GM13976 (cell line): ENCODE results near the gene FOXC2.

ENCODE experiments used
- DNase-seq: peaks from one replicate; pipeline ENCODE4 v3.0.0; 2012; ENCODE audit warnings: low spot score
- in situ Hi-C: fragments of 300-500 bp; cut with MboI; formaldehyde crosslinking; loops from one replicate; pipeline ENCODE4 v1.12.0; 2022; ENCODE audit warnings: low sequenced_read_pairs, mixed read lengths, inconsistent platforms; ENCODE audit not compliant: unreplicated experiment
- TF ChIP-seq, protein P1 (sequence below): IDR thresholded peaks from 2 replicates; pipeline ENCODE4 v1.5.1; 2012; ENCODE audit warnings: borderline replicate concordance, mild to moderate bottlenecking; ENCODE audit not compliant: insufficient read depth; ENCODE audit errors: extremely low read depth, missing control alignments, control extremely low read depth

Gene FOXC2

GRCh38 chr16:86553356-86553755 is 13.3 kb upstream of the FOXC2 start:
- TF ChIP-seq, protein P1, sequence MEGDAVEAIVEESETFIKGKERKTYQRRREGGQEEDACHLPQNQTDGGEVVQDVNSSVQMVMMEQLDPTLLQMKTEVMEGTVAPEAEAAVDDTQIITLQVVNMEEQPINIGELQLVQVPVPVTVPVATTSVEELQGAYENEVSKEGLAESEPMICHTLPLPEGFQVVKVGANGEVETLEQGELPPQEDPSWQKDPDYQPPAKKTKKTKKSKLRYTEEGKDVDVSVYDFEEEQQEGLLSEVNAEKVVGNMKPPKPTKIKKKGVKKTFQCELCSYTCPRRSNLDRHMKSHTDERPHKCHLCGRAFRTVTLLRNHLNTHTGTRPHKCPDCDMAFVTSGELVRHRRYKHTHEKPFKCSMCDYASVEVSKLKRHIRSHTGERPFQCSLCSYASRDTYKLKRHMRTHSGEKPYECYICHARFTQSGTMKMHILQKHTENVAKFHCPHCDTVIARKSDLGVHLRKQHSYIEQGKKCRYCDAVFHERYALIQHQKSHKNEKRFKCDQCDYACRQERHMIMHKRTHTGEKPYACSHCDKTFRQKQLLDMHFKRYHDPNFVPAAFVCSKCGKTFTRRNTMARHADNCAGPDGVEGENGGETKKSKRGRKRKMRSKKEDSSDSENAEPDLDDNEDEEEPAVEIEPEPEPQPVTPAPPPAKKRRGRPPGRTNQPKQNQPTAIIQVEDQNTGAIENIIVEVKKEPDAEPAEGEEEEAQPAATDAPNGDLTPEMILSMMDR = no peak
- no peak for DNase-seq
- in situ Hi-C loops = loop anchor here (25.0 kb wide), 1 partner anchor 734 kb away; no protein-coding TSS in a partner anchor

DNA sequence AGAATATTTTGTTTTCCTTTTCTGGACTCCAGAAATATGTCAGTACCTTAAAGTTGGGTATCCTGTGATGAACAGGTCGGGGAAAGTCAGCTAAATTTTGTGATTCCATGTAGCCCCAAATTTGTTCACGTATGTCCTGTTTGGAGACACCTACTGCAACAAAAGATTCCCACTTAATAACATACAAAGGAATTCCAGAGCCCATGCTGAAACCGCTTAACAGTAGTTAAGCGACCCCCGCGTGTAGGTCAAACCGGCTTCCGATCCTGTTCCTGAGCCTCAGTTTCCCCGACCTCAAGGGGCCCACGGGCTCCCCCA is 12.1 kb upstream of the FOXC2 start:
- TF ChIP-seq, protein P1 = no peak

GRCh38 chr16:86554917-86555703 is 11.5 kb upstream of the FOXC2 start, which contains the start of gene MTHFSD:
TSS of gene MTHFSD (minus strand) at chr16:86555235. CDS start at chr16:86555184, 51 bp downstream.
- in situ Hi-C loops = loop anchor here (25.0 kb wide), 1 partner anchor 732 kb away; no protein-coding TSS in a partner anchor

More for the DNA sequence above, 12.1 kb upstream of the FOXC2 start:
- in situ Hi-C loops = loop anchor here (25.0 kb wide), 1 partner anchor 733 kb away; no protein-coding TSS in a partner anchor
- no peak for DNase-seq

DNA sequence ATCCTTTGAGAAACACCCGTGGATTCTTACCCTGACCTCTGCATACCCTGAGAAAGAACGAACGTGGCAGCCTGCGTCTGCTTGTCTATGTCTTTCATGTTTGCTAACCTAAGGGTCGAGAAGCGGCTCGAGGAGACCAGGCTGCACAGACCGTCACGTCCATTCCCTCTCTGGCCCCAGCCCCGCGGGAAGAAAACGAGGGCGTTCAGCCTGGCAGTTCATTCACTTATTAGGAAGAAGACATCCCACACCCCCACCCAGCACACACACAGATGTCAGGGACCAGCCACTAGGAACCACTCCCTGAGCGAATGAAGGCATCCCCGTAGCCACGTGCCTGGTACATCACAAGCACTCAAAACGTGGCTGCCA is 10.9 kb upstream of the FOXC2 start:
- in situ Hi-C loops = loop anchor here (25.0 kb wide), 1 partner anchor 732 kb away; no protein-coding TSS in a partner anchor
- DNase-seq = no peak
- TF ChIP-seq, protein P1 = no peak

More at GRCh38 chr16:86554917-86555703, 11.5 kb upstream of the FOXC2 start, which contains the start of gene MTHFSD:
- DNase-seq = peak; percentile 99
- TF ChIP-seq, protein P1 = no peak

DNA sequence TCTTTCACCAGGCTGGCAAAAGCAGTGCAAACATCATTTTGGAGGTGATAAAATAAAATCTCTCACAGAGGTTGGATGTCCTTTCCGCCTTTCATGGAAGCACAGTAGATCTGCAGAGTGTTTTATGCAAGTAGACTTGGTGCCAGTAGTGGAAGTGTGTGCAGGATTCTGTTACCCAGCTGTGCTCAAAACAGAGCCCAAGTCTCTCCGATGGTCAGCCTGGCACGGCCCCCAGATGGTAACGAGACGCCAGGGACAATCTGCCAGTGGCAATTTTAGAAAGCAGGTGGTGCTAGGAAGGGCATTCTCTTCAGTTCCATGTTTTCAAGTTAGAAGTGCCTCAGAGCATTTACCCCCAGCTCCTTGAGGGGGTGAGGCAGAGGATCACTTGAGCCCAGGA is 10.1 kb upstream of the FOXC2 start:
- in situ Hi-C loops = loop anchor here (25.0 kb wide), 1 partner anchor 731 kb away; no protein-coding TSS in a partner anchor
- TF ChIP-seq, protein P1 = no peak
- no peak for DNase-seq

DNA sequence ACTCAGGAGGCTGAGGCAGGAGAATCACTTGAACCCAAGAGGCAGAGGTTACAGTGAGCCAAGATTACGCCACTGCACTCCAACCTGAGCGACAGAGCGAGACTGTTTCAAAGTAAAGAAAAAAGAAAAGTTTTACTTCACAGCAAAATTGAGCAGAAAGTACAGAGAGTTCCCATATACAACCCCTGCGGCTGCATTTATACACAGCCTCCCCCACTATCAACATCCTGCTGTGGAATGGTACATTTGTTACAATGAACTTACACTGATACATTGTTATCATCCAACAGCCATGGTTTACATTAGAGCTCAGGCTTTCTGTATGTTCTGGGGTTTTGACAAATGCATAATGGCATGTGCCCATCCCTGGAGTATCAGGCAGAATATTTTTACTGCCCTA is 9.0 kb upstream of the FOXC2 start:
- no peak for DNase-seq
- in situ Hi-C loops = loop anchor here (25.0 kb wide), 1 partner anchor 730 kb away; no protein-coding TSS in a partner anchor
- TF ChIP-seq, protein P1 = no peak
